Measurements from ENCODE around the gene ACTA2.

ACTA2 gene

GRCh38 chr10:88979603-88980002 lies 27.0 kb upstream of the ACTA2 start:
- Histone ChIP-seq H3K4me3 (ENCODE audit: low read depth, low read length) (no peak overlapping the region), H3K4me1 (ENCODE audit: control insufficient read depth, insufficient read depth, low read length) (no peaks in the 10 kb centered on the region), H3K36me3 (ENCODE audit: control insufficient read depth, insufficient read depth, low read length) (no peaks in the 10 kb centered on the region), H3K9me3 (ENCODE audit: control insufficient read depth, insufficient read depth, low read length) (no peaks in the 10 kb centered on the region), H3K9ac (ENCODE audit: low read depth, low read length) (no peak overlapping the region), H3K27me3 (ENCODE audit: control insufficient read depth, insufficient read depth, low read length) (no peaks in the 10 kb centered on the region)

GRCh38 chr10:88979153-88979562 lies 26.6 kb upstream of the ACTA2 start:
- Histone ChIP-seq H3K4me3 (ENCODE audit: low read depth, low read length) (no peak overlapping the region), H3K9ac (ENCODE audit: low read depth, low read length) (no peak overlapping the region)

DNA sequence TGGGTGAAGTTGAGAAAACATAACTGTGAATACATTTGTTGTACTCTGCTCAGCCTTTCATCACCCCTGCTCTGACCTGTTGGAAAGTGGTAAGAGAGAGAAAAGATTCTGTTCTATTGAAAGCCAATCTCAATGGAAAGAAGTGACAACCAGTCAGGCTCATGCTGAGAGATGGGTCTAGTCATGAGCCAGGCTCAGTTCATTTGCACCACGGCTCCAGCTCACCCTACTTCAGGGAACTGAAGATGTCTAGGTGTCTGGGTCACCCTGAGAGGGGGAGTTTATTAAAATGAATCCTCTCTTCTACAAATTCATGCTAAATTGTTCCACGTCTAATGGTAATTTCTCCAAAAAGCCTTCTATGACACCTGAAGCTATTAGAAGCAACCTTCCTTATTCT lies 25.9 kb upstream of the ACTA2 start:
- Histone ChIP-seq H3K4me1 (ENCODE audit: control insufficient read depth, insufficient read depth, low read length) (no peaks in the 10 kb centered on the region), H3K9ac (ENCODE audit: low read depth, low read length) (no peak overlapping the region), H3K9me3 (ENCODE audit: control insufficient read depth, insufficient read depth, low read length) (no peaks in the 10 kb centered on the region), H3K36me3 (ENCODE audit: control insufficient read depth, insufficient read depth, low read length) (no peaks in the 10 kb centered on the region), H3K27me3 (ENCODE audit: control insufficient read depth, insufficient read depth, low read length) (no peaks in the 10 kb centered on the region), H3K4me3 (ENCODE audit: low read depth, low read length) (no peak overlapping the region)

More at GRCh38 chr10:88979153-88979562, 26.6 kb upstream of the ACTA2 start:
- H3K9me3 ChIP-seq (ENCODE audit: control insufficient read depth, insufficient read depth, low read length) = no peaks in the 10 kb centered on the region
- no peaks in the 10 kb centered on the region for H3K36me3 ChIP-seq (ENCODE audit: control insufficient read depth, insufficient read depth, low read length)
- H3K27me3 ChIP-seq (ENCODE audit: control insufficient read depth, insufficient read depth, low read length) = no peaks in the 10 kb centered on the region
- no peaks in the 10 kb centered on the region for H3K4me1 ChIP-seq (ENCODE audit: control insufficient read depth, insufficient read depth, low read length)

GRCh38 chr10:88975377-88975720 lies 22.8 kb upstream of the ACTA2 start:
- Histone ChIP-seq H3K9ac (ENCODE audit: low read depth, low read length) (no peak overlapping the region), H3K27me3 (ENCODE audit: control insufficient read depth, insufficient read depth, low read length) (no peaks in the 10 kb centered on the region)

GRCh38 chr10:88974446-88975376 lies 22.1 kb upstream of the ACTA2 start:
- H3K4me1 ChIP-seq (ENCODE audit: control insufficient read depth, insufficient read depth, low read length) = no peaks in the 10 kb centered on the region
- no peak overlapping the region for H3K4me3 ChIP-seq (ENCODE audit: low read depth, low read length)
- H3K9me3 ChIP-seq (ENCODE audit: control insufficient read depth, insufficient read depth, low read length) = no peaks in the 10 kb centered on the region
- no peak overlapping the region for H3K9ac ChIP-seq (ENCODE audit: low read depth, low read length)
- no peaks in the 10 kb centered on the region for H3K36me3 ChIP-seq (ENCODE audit: control insufficient read depth, insufficient read depth, low read length)
- no peaks in the 10 kb centered on the region for H3K27me3 ChIP-seq (ENCODE audit: control insufficient read depth, insufficient read depth, low read length)

More at GRCh38 chr10:88975377-88975720, 22.8 kb upstream of the ACTA2 start:
- Histone ChIP-seq H3K4me3 (ENCODE audit: low read depth, low read length) (no peak overlapping the region), H3K9me3 (ENCODE audit: control insufficient read depth, insufficient read depth, low read length) (no peaks in the 10 kb centered on the region), H3K36me3 (ENCODE audit: control insufficient read depth, insufficient read depth, low read length) (no peaks in the 10 kb centered on the region), H3K4me1 (ENCODE audit: control insufficient read depth, insufficient read depth, low read length) (no peaks in the 10 kb centered on the region)

GRCh38 chr10:88974012-88974411 lies 21.4 kb upstream of the ACTA2 start:
- no peaks in the 10 kb centered on the region for H3K36me3 ChIP-seq (ENCODE audit: control insufficient read depth, insufficient read depth, low read length)
- no peaks in the 10 kb centered on the region for H3K9me3 ChIP-seq (ENCODE audit: control insufficient read depth, insufficient read depth, low read length)
- H3K27me3 ChIP-seq (ENCODE audit: control insufficient read depth, insufficient read depth, low read length) = no peaks in the 10 kb centered on the region
- H3K4me3 ChIP-seq (ENCODE audit: low read depth, low read length) = no peak overlapping the region
- no peaks in the 10 kb centered on the region for H3K4me1 ChIP-seq (ENCODE audit: control insufficient read depth, insufficient read depth, low read length)
- H3K9ac ChIP-seq (ENCODE audit: low read depth, low read length) = no peak overlapping the region

DNA sequence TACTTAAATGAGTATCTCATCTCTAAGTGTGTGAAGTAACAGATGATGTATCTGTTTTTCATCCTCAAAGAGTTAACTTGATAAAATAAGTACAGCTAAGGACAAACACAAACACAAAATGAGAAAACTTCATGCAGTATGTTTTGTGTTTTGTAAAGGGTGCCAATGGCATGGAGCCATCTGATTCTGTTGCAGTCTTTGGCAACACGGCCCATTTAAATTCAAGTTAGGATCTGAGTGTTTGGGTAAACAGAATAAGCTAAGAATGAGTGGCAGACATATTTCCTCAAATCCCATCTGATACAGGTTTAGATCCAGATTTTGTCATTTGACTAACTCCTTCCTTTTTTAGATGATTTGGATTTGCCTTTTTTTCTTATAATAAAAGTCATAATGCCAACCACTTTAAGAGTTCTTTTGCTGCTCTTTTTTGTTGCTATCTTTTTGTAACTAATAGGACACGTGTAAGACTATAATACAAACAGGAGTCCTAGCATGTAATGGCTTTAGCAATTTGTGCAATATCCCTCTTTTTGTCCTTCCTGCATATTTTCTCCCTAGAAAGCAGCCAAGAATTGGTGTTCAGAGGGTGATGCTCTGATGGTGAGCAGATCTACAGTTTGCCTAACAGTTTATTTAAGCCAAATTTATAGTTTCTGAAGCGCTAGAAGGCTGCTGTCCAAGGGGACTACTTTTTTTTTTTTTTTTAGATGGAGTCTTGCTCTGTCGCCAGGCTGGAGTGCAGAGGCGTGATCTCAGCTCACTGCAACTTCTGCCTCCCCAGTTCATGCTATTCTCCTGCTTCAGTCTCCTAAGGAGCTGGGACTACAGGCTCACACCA lies 18.9 kb upstream of the ACTA2 start:
- no peaks in the 10 kb centered on the region for H3K4me1 ChIP-seq (ENCODE audit: control insufficient read depth, insufficient read depth, low read length)
- no peaks in the 10 kb centered on the region for H3K9me3 ChIP-seq (ENCODE audit: control insufficient read depth, insufficient read depth, low read length)
- H3K4me3 ChIP-seq (ENCODE audit: low read depth, low read length) = no peak overlapping the region
- H3K36me3 ChIP-seq (ENCODE audit: control insufficient read depth, insufficient read depth, low read length) = no peaks in the 10 kb centered on the region
- H3K27me3 ChIP-seq (ENCODE audit: control insufficient read depth, insufficient read depth, low read length) = no peaks in the 10 kb centered on the region
- no peak overlapping the region for H3K9ac ChIP-seq (ENCODE audit: low read depth, low read length)

- H3K27me3 ChIP-seq (ENCODE audit: control insufficient read depth, insufficient read depth, low read length) = no peaks in the 10 kb centered on the region
- no peaks in the 10 kb centered on the region for H3K9me3 ChIP-seq (ENCODE audit: control insufficient read depth, insufficient read depth, low read length)
- H3K4me3 ChIP-seq (ENCODE audit: low read depth, low read length) = no peak overlapping the region
- H3K36me3 ChIP-seq (ENCODE audit: control insufficient read depth, insufficient read depth, low read length) = no peaks in the 10 kb centered on the region
- no peaks in the 10 kb centered on the region for H3K4me1 ChIP-seq (ENCODE audit: control insufficient read depth, insufficient read depth, low read length)
- no peak overlapping the region for H3K9ac ChIP-seq (ENCODE audit: low read depth, low read length)
Observed at GRCh38 chr10:88968391-88968790, 15.8 kb upstream of the ACTA2 start.

DNA sequence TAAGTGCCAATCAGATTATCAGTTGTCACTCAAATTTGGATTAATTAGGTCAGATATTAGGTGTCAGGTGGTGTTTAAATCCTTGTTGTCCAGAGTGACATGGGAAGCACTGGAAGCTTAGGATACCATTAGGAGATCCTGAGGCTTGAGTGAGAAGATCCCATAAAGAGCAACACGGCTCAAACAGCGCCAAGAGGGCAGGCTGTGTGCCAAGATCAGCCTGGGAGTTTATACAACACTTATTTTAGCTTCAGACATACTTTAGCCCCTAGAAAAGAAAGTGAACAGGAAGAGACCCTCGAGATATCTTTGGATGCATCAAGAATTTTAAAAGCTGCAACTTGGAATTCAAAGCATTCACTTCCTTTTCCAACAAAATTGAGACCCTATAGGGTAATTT lies 14.2 kb upstream of the ACTA2 start:
- no peaks in the 10 kb centered on the region for H3K36me3 ChIP-seq (ENCODE audit: control insufficient read depth, insufficient read depth, low read length)
- no peak overlapping the region for H3K9ac ChIP-seq (ENCODE audit: low read depth, low read length)
- no peak overlapping the region for H3K4me3 ChIP-seq (ENCODE audit: low read depth, low read length)
- H3K27me3 ChIP-seq (ENCODE audit: control insufficient read depth, insufficient read depth, low read length) = no peaks in the 10 kb centered on the region
- H3K9me3 ChIP-seq (ENCODE audit: control insufficient read depth, insufficient read depth, low read length) = no peaks in the 10 kb centered on the region
- no peaks in the 10 kb centered on the region for H3K4me1 ChIP-seq (ENCODE audit: control insufficient read depth, insufficient read depth, low read length)

GRCh38 chr10:88964869-88965415 lies 12.4 kb upstream of the ACTA2 start:
- Histone ChIP-seq H3K9me3 (ENCODE audit: control insufficient read depth, insufficient read depth, low read length) (no peaks in the 10 kb centered on the region), H3K4me3 (ENCODE audit: low read depth, low read length) (no peak overlapping the region), H3K9ac (ENCODE audit: low read depth, low read length) (no peak overlapping the region), H3K36me3 (ENCODE audit: control insufficient read depth, insufficient read depth, low read length) (no peaks in the 10 kb centered on the region), H3K4me1 (ENCODE audit: control insufficient read depth, insufficient read depth, low read length) (no peaks in the 10 kb centered on the region), H3K27me3 (ENCODE audit: control insufficient read depth, insufficient read depth, low read length) (no peaks in the 10 kb centered on the region)

GRCh38 chr10:88964360-88964759 lies 11.8 kb upstream of the ACTA2 start:
- no peak overlapping the region for H3K4me3 ChIP-seq (ENCODE audit: low read depth, low read length)
- H3K4me1 ChIP-seq (ENCODE audit: control insufficient read depth, insufficient read depth, low read length) = no peaks in the 10 kb centered on the region
- H3K36me3 ChIP-seq (ENCODE audit: control insufficient read depth, insufficient read depth, low read length) = no peaks in the 10 kb centered on the region
- H3K27me3 ChIP-seq (ENCODE audit: control insufficient read depth, insufficient read depth, low read length) = no peaks in the 10 kb centered on the region
- no peaks in the 10 kb centered on the region for H3K9me3 ChIP-seq (ENCODE audit: control insufficient read depth, insufficient read depth, low read length)
- no peak overlapping the region for H3K9ac ChIP-seq (ENCODE audit: low read depth, low read length)
